ENCODE data around the gene EXOSC2. TPM values are rescaled to one million over a fixed set of nuclear protein-coding genes. Genes with fewer than 3 reads are reported as not detected.

The EXOSC2 gene
- total RNA-seq, 6 donors from 2014 or later = 6.7 to 37.7 (median 17.8) TPM

DNA sequence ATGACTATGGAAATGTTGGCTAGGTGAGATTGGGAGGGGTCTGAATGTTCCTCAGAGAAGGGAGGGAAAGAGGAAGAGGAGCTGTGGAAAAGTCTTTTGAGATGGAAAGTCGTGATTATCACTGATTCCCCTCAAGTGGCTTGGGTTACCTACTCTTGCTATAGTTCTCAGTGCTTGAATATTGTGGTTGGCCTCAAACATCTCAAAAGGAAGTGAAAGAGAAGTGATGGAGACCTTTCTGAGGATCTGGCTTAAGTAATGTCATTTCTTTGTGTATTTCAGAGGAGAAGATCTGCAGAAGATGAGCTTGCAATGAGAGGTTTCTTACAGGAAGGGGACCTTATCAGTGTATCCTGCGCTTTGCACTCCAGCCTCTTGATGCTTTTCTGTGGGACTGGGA lies 5.5 kb downstream of the EXOSC2 start:
- Histone ChIP-seq H3K27me3 (no peaks in the 10 kb centered on the region), H3K4me1 (peaks cover 10 to 14% (median 12%) of the 10 kb centered on the region in 4 donors), H3K27ac (no peak overlapping the region), H3K36me3 (peaks cover 13 to 84% (median 51%) of the 10 kb centered on the region in 4 donors), H3K4me3 (no peak overlapping the region), H3K9me3 (no peaks in the 10 kb centered on the region)
- TF ChIP-seq POLR2A (IDR thresholded peaks at IDR 0.05) = no peak
- TF ChIP-seq EP300 (IDR thresholded peaks at IDR 0.05) = no peak
- TF ChIP-seq, protein P1, sequence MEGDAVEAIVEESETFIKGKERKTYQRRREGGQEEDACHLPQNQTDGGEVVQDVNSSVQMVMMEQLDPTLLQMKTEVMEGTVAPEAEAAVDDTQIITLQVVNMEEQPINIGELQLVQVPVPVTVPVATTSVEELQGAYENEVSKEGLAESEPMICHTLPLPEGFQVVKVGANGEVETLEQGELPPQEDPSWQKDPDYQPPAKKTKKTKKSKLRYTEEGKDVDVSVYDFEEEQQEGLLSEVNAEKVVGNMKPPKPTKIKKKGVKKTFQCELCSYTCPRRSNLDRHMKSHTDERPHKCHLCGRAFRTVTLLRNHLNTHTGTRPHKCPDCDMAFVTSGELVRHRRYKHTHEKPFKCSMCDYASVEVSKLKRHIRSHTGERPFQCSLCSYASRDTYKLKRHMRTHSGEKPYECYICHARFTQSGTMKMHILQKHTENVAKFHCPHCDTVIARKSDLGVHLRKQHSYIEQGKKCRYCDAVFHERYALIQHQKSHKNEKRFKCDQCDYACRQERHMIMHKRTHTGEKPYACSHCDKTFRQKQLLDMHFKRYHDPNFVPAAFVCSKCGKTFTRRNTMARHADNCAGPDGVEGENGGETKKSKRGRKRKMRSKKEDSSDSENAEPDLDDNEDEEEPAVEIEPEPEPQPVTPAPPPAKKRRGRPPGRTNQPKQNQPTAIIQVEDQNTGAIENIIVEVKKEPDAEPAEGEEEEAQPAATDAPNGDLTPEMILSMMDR (IDR thresholded peaks at IDR 0.05) = no peak
- no peak for TF ChIP-seq POLR2AphosphoS5 (IDR thresholded peaks at IDR 0.05)
- WGBS, 2 donors = 79 to 84% methylated on average over 2 of the region's 2 CpGs
- DNase-seq = no peak
- ATAC-seq (ENCODE audit: low FRiP score in 2 of 2) = no peak

DNA sequence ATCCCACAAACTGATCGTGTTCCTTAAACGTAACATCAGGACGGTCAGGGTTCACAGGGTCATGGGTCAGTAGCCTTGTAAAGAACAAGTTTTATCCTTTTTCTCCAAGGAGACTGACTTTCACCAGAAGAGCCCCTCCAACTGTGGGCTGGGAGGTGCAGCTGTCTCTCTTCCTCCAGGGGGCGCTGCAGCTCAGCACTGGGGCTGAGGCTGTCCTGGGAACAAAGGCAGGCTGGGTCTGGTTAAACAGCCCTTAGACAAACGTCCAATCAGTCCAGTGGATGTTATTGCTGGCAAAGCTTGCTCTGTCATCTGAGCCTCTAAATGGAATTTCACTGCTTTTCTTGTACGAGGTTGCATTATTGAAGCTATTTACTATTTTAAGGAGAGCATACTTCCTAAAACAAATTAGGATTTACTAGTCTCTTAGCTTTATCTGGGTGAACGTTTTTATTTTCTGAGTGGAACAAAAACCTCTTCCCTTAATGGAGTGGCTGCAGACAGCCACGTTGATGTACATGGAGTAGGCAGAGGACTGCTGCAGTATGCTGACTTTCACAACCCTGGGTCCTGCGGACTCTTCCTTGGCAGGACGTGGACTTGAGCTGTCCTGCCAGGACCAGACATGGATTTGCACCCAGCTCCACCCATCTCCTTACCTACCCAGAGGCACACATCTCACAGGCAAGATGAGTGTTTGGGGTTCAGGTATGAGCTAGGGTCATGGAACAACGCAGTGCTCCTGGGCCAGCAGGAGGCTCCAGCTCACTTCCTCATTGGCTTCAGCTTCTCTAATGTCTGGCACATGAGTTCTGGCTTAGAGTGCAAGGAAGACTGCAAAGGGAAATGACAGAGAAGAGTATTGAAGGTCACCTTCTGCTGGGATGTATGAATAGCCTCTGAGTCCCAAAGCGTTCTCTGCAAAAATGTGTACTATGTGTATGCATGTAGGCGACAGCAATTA lies 7.8 kb downstream of the EXOSC2 start:
- Histone ChIP-seq H3K27ac (no peak overlapping the region), H3K4me1 (no peaks in the 10 kb centered on the region), H3K4me3 (no peak overlapping the region), H3K27me3 (no peaks in the 10 kb centered on the region), H3K36me3 (peaks cover 14 to 88% (median 53%) of the 10 kb centered on the region in 4 donors), H3K9me3 (no peaks in the 10 kb centered on the region)
- WGBS, 2 donors = 62 to 68% methylated on average over 12 to 13 of the region's 13 CpGs
- TF ChIP-seq POLR2A (IDR thresholded peaks at IDR 0.05) (no peak), EP300 (IDR thresholded peaks at IDR 0.05) (no peak), POLR2AphosphoS5 (IDR thresholded peaks at IDR 0.05) (no peak)
- TF ChIP-seq, protein P1 (IDR thresholded peaks at IDR 0.05) = peak; percentile 67 to 94 (median 82)
- DNase-seq (peak in 1 of 2 donors; percentile 61), ATAC-seq (ENCODE audit: low FRiP score in 2 of 2) (peak; percentile 80 to 91)

DNA sequence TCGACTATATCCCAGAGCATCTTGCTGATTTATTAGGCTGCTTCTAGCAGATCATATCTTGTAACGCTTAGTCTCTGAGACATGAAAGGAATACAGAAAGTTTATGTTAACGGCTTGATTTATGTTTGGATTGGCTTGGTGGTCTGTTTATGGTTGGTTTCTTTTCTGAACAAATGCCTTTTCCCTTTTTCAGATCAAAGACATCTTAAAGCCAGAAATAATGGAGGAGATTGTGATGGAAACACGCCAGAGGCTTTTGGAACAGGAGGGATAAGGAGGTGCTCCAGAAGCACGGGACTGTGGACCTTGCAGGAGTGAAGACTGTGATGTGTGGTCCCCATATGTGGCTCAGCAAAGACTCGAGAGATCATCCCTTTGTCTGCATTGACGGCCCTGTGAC lies 9.9 kb downstream of the EXOSC2 start:
- no peak for ATAC-seq (ENCODE audit: low FRiP score in 2 of 2)
- peaks cover 0 to 9% (median 0%) of the 10 kb centered on the region in 4 donors for H3K4me1 ChIP-seq
- H3K9me3 ChIP-seq = no peaks in the 10 kb centered on the region
- no peaks in the 10 kb centered on the region for H3K27me3 ChIP-seq
- no peak for DNase-seq
- TF ChIP-seq EP300 (IDR thresholded peaks at IDR 0.05) (no peak), POLR2AphosphoS5 (IDR thresholded peaks at IDR 0.05) (no peak), POLR2A (IDR thresholded peaks at IDR 0.05) (no peak)
- TF ChIP-seq, protein P1 (IDR thresholded peaks at IDR 0.05) = no peak
- no peak overlapping the region for H3K4me3 ChIP-seq
- peaks cover 10 to 68% (median 37%) of the 10 kb centered on the region in 4 donors for H3K36me3 ChIP-seq
- no peak overlapping the region for H3K27ac ChIP-seq
- WGBS, 2 donors = 75 to 78% methylated on average over 7 of the region's 7 CpGs

DNA sequence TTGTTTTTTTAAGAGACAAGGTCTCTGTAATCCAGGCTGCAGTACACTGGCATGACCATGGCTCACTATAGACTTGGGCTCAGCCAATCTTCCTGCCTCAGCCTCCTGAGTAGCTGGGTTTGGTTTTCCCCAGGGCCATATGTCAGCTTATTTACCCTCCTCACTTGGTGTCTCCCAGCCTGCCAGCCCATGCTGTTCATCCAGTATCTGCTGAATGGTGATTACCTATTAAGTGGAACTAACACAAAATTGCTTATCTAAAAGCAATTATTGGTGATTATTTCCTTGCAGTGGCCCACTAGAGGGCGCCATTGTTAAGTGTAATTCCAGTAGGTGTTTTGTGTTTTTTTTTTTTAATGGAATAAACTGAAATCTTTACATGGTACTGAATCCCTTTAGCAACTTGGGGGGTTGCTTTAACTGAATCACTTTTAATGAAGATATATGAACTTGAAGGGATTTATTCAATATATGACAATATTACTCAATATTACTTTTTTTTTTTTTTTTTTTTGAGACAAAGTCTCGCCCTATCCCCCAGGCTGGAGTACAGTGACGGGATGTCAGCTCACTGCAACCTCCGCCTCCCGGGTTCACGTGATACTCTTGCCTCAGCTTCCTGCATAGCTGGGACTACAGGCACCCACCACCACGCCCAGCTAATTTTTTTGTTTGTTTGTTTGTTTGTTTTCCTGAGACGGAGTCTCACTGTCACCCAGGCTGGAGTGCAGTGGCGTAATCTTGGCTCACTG lies 13.8 kb downstream of the EXOSC2 start:
- 34 to 41% methylated on average over 9 of the region's 9 CpGs for WGBS, 2 donors
- Histone ChIP-seq H3K36me3 (peaks cover 6 to 31% (median 22%) of the 10 kb centered on the region in 4 donors), H3K27ac (no peak overlapping the region), H3K4me1 (peaks cover 0 to 15% (median 0%) of the 10 kb centered on the region in 4 donors), H3K9me3 (no peaks in the 10 kb centered on the region), H3K4me3 (no peak overlapping the region), H3K27me3 (no peaks in the 10 kb centered on the region)
- DNase-seq (peak in 1 of 2 donors; percentile 58), ATAC-seq (ENCODE audit: low FRiP score in 2 of 2) (peak in 1 of 2 donors; percentile 52)
- TF ChIP-seq EP300 (IDR thresholded peaks at IDR 0.05) (no peak), POLR2AphosphoS5 (IDR thresholded peaks at IDR 0.05) (no peak)
- TF ChIP-seq, protein P1 (IDR thresholded peaks at IDR 0.05) = peak; percentile 36 to 67 (median 54)
